Measurements from ENCODE around the gene GNG7. TPM values are rescaled to one million over a fixed set of nuclear protein-coding genes. Genes with fewer than 3 reads are reported as not detected.
"Not testable (repeated sequence)": the region's sequence is repeated elsewhere in the genome, so short reads cannot be mapped to it uniquely, and the experiment has no call there.

GNG7 gene
- total and polyA plus RNA-seq, 7 donors = 1.2 to 8.0 (median 2.6) TPM

- H3K4me1 ChIP-seq = peaks cover 0 to 73% (median 69%) of the 10 kb centered on the region in 4 donors
These were observed 160.0 kb downstream of the GNG7 start for GRCh38 chr19:2542341-2543069.

GRCh38 chr19:2540646-2541454, 161.6 kb downstream of the GNG7 start:
- no peaks in the 10 kb centered on the region for H3K36me3 ChIP-seq
- H3K9me3 ChIP-seq = no peaks in the 10 kb centered on the region
- DNase-seq = peak; percentile 98
- H3K4me1 ChIP-seq = peaks cover 0 to 58% (median 58%) of the 10 kb centered on the region in 4 donors
- 24 to 52% methylated on average over 35 of the region's 35 CpGs for WGBS, 2 donors
- H3K27me3 ChIP-seq = no peaks in the 10 kb centered on the region
- peak overlapping the region; percentile 89 to 98 (median 94) for H3K27ac ChIP-seq
- peak overlapping the region in 3 of 4 donors; percentile 20 to 34 (median 32) for H3K4me3 ChIP-seq
- intact Hi-C loops (cut with DNase I) = loop anchor here (2.0 kb wide), 2 partner anchors 38 to 46 kb away; no protein-coding TSS in a partner anchor
- peak in 3 of 4 experiments; percentile 23 to 40 (median 37) for TF ChIP-seq CTCF (IDR thresholded peaks at IDR 0.05)
- peak in 2 of 4 donors; percentile 43 to 53 for TF ChIP-seq EP300 (IDR thresholded peaks at IDR 0.05)
- TF ChIP-seq POLR2A (IDR thresholded peaks at IDR 0.05) = peak in 1 of 2 donors; percentile 11
- peak; percentile 44 to 80 (median 74) for TF ChIP-seq POLR2AphosphoS5 (IDR thresholded peaks at IDR 0.05)

More at GRCh38 chr19:2542341-2543069, 160.0 kb downstream of the GNG7 start:
- 82 to 84% methylated on average over 22 of the region's 22 CpGs for WGBS, 2 donors
- intact Hi-C loops (cut with DNase I) = loop anchor here (1.0 to 2.0 kb wide), 2 partner anchors 60 to 66 kb away; partner anchors contain the start of gene GADD45B
- Histone ChIP-seq H3K27me3 (no peaks in the 10 kb centered on the region), H3K27ac (peak overlapping the region; percentile 89 to 98 (median 94)), H3K4me3 (peak overlapping the region in 2 of 4 donors; percentile 35 to 36), H3K36me3 (no peaks in the 10 kb centered on the region), H3K9me3 (no peaks in the 10 kb centered on the region)
- no peak for DNase-seq
- TF ChIP-seq POLR2AphosphoS5 (IDR thresholded peaks at IDR 0.05) (no peak), EP300 (IDR thresholded peaks at IDR 0.05) (no peak)

GRCh38 chr19:2540251-2540645, 162.2 kb downstream of the GNG7 start:
- peaks cover 0 to 54% (median 52%) of the 10 kb centered on the region in 4 donors for H3K4me1 ChIP-seq
- H3K27ac ChIP-seq = peak overlapping the region; percentile 89 to 98 (median 94)
- H3K27me3 ChIP-seq = no peaks in the 10 kb centered on the region
- no peaks in the 10 kb centered on the region for H3K36me3 ChIP-seq
- H3K9me3 ChIP-seq = no peaks in the 10 kb centered on the region
- no peak for DNase-seq
- H3K4me3 ChIP-seq = peak overlapping the region in 3 of 4 donors; percentile 20 to 34 (median 32)
- intact Hi-C loops (cut with DNase I) = loop anchor here (2.0 kb wide), 2 partner anchors 39 to 45 kb away; no protein-coding TSS in a partner anchor
- WGBS, 2 donors = 80 to 86% methylated on average over 12 of the region's 12 CpGs
- TF ChIP-seq POLR2A (IDR thresholded peaks at IDR 0.05) (no peak), EP300 (IDR thresholded peaks at IDR 0.05) (no peak), CTCF (IDR thresholded peaks at IDR 0.05) (no peak), POLR2AphosphoS5 (IDR thresholded peaks at IDR 0.05) (no peak)

GRCh38 chr19:2538096-2538757, 164.3 kb downstream of the GNG7 start:
- 92 to 93% methylated on average over 10 of the region's 10 CpGs for WGBS, 2 donors
- no peaks in the 10 kb centered on the region for H3K9me3 ChIP-seq
- H3K4me1 ChIP-seq = peaks cover 0 to 33% (median 33%) of the 10 kb centered on the region in 4 donors
- no peak for TF ChIP-seq POLR2AphosphoS5 (IDR thresholded peaks at IDR 0.05)
- no peak for TF ChIP-seq EP300 (IDR thresholded peaks at IDR 0.05)
- TF ChIP-seq CTCF (IDR thresholded peaks at IDR 0.05) = no peak
- no peak for TF ChIP-seq POLR2A (IDR thresholded peaks at IDR 0.05)
- intact Hi-C loops (cut with DNase I) = no loop called here
- H3K36me3 ChIP-seq = no peaks in the 10 kb centered on the region
- H3K27ac ChIP-seq = no peak overlapping the region
- no peak overlapping the region for H3K4me3 ChIP-seq
- no peaks in the 10 kb centered on the region for H3K27me3 ChIP-seq
- no peak for DNase-seq

GRCh38 chr19:2537584-2537983, 164.9 kb downstream of the GNG7 start:
- WGBS, 2 donors = 73 to 90% methylated on average over 9 of the region's 9 CpGs
- H3K27me3 ChIP-seq; H3K9me3 ChIP-seq; H3K36me3 ChIP-seq; H3K27ac ChIP-seq; DNase-seq; H3K4me3 ChIP-seq; intact Hi-C loops (cut with DNase I): not testable (repeated sequence)
- H3K4me1 ChIP-seq = peaks cover 0 to 27% (median 26%) of the 10 kb centered on the region in 4 donors
